ENCODE measurements around the gene HIPK3.

GRCh38 chr11:33375236-33375635 lies 118.1 kb downstream of the HIPK3 start:
- no peak for TF ChIP-seq EZH2 (IDR thresholded peaks at IDR 0.05; ENCODE audit: low read depth)
- TF ChIP-seq, protein P1, sequence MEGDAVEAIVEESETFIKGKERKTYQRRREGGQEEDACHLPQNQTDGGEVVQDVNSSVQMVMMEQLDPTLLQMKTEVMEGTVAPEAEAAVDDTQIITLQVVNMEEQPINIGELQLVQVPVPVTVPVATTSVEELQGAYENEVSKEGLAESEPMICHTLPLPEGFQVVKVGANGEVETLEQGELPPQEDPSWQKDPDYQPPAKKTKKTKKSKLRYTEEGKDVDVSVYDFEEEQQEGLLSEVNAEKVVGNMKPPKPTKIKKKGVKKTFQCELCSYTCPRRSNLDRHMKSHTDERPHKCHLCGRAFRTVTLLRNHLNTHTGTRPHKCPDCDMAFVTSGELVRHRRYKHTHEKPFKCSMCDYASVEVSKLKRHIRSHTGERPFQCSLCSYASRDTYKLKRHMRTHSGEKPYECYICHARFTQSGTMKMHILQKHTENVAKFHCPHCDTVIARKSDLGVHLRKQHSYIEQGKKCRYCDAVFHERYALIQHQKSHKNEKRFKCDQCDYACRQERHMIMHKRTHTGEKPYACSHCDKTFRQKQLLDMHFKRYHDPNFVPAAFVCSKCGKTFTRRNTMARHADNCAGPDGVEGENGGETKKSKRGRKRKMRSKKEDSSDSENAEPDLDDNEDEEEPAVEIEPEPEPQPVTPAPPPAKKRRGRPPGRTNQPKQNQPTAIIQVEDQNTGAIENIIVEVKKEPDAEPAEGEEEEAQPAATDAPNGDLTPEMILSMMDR (conservative IDR thresholded peaks at IDR 0.05), result no peak
